Left colon (tissue), 2 donors: ENCODE measurements around the gene STX1B. TPM values are rescaled to one million over a fixed set of nuclear protein-coding genes. Genes with fewer than 3 reads are reported as not detected.

Experiments used
- ATAC-seq: fragments of 200-7000 bp; cut with Tn5 transposase; one replicate; pipeline ENCODE4 v1.9.1; 2020; ENCODE audit warnings: mild to moderate bottlenecking, moderate library complexity
- DNase-seq, 2 donors: peaks; one replicate each; pipeline ENCODE4 v3.0.0-alpha.2; 2020
- intact Hi-C, 2 donors: fragments of 100-400 bp; cut with DNase I in 1 of 2; cut with micrococcal nuclease in 1 of 2; formaldehyde crosslinking; loops; one replicate each; pipeline versions ENCODE4 v1.11.2 to v1.14.0; 2022; cut with DNase I, micrococcal nuclease
- total RNA-seq, 2 donors: library from RNA; stranded (reverse); fragmentation: NEBNext Ultra II Directional; extraction: Animal tissue kit (Norgen Biotek cat#: 25700); gene quantifications; one replicate each; pipeline ENCODE4 v1.2.1, GENCODE V29; 2021
- donor health status: DM: no; HTN: no; CAD: no.
- donor health status: DM: yes; HTN: yes; CAD: no.

STX1B gene
- total RNA-seq, 2 donors from 2014 or later, result 0.75 to 0.79 TPM

DNA sequence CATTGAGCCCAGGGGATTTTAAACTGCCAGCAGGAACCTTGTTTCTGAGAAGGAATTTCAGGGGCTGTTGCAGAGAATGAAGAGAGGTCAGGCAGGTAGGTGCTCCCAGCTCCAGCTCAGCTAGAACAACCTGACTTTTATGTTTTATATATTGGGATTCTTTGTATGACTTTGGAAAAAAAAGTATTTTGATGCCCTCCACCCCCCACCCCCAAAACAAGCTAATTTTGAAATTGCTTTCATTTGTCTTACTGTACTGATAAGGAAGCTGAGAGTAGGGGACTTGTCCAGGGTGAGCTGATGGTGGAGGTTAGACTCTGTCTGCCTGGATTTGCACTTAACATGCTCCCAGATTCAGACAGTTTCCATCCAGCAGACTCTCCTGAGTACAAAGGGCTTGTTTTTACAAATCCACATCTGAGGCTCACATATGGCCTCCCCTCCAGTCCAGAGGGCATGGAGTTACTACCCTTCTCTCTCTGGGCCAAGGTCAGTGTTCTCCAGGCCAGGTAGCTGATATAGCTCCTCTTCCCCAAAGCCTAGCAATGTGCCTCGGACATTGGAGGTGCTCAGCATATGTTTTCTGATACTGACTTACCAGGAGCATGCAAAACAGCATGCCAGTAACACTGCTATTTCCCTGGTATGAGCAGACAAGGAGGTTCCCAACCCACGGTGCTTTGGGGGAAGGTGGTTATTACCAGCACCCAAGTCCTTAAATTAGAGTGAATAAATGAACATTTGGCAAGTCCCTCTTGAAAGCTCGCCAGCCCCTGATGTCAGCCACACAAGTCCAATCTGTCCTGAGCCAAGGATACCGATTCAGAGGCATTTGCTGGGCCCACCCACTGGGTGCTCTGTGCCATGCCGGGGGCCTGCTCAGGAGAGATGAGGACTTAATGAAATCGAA is 11.3 kb downstream of the STX1B start:
- DNase-seq (no peak), ATAC-seq (no peak)
- intact Hi-C loops, result no loop called here

DNA sequence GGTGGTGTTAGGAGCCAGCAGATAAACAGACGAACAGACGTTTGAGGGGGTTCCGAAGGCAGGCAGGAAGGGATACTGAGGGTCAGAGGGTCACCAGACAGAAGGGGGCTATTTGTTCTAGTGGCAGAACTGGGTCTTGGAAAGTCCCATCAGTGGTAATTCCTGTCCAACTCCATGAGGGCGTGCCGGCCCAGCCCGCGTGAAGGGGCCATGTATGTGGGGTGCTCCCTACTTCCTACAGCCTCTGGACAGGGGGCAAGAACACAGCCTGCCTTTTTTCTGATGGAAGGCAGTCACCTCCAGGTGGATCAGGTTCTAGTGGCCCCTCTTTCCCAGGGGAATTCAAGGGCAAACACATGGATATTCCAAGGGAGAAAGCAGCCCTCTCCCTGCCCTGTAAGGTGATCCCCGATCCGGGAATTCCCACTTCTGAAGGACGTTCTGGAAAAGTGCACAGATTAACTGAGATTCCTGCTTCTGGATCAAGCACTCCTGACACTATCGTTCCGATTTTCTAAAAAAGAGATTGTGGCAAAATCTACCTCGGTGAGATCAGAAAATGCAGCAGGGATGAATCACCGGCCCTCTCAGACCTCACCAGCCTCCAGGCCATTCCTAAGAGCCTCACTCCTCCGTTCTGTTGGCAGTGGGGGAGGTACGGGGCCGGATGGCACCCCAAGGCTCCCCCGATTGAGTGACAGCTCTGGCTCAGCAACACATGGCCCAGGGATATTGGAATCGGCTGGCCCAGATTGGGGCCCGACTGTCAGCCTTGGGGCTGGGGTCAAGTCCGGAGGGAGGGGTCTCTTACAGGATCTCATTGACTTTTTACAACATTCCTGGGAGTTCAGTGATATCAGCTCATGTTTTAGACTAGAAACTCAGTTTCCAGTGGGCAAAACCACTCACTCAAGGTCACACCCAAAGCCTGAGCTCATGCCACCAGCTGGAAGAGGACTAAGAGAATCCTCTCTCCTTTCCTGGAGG is 12.4 kb downstream of the STX1B start:
- intact Hi-C loops, result no loop called here
- ATAC-seq, result peak; percentile 8
- DNase-seq, result no peak

DNA sequence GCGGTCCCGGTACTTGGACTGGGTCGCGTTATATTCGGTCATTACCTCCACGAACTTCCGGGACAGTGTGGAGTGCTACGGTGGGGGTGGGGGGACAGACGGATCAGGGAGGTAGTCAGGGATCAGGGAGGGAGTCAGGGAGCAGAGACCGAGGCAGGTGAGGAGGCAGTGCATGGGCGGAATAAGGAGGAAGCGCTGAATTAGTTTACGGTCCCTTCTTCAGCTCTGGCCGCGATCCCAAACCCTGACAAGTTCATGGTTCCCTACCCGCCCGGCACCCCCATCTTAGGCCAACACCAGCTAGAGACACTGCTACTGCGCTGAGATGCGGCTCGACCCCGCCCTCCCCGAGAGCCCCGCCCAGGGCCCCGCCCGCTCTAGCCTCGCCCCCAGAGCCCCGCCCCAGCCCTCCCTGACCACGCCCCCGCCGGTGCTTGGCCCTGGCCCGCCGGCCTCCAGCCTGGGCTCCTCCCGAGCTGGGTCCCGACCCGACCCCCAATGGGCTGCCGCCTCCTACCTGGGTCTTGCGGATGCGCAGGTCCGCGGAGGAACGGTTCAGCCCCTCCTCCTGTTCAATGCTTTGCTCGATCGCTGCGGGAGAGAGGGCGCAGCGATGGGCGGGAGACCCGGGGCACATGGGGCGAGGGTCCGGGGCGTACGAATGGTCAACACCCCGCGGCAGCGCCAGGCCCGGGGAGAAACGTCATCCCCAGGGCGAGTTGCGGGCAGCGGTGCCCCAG is 13.3 kb downstream of the STX1B start:
- DNase-seq (peak; percentile 81 to 89), ATAC-seq (peak; percentile 95)
- intact Hi-C loops, result no loop called here

- intact Hi-C loops, result no loop called here
- peak; percentile 51 for ATAC-seq
- peak; percentile 43 to 47 for DNase-seq
These were observed 14.0 kb downstream of the STX1B start for GRCh38 chr16:30996324-30996984.

GRCh38 chr16:30995927-30996323 is 14.5 kb downstream of the STX1B start:
- intact Hi-C loops, result no loop called here
- ATAC-seq, result no peak

GRCh38 chr16:30992931-30993816 is 17.3 kb downstream of the STX1B start:
- ATAC-seq, result no peak

More at GRCh38 chr16:30995927-30996323, 14.5 kb downstream of the STX1B start:
- no peak for DNase-seq

DNA sequence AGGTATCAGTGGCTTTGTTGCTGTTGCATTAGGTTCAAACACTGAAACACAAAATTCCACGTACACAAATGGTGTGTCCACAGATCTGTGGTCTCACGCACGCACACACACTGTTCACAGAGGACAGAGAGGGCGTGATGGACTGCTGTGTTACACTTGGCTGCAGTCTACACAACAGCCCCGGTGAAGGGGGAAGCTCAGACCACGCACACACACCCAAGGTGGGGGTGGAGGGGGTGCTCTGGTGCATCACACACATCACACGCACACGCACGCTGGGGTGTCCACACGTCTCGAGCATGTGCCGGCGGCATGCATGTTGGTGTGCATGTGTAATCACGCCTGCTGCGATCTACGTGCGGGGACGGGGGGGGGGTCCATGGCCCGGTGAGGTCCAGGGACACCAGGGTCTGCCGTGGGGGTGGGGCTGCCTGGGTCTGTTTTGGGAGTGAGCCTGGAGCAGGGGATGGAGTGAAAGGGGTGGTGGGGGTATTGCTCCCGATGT is 18.1 kb downstream of the STX1B start:
- ATAC-seq (no peak), DNase-seq (no peak)
- intact Hi-C loops, result no loop called here

More at GRCh38 chr16:30992931-30993816, 17.3 kb downstream of the STX1B start:
- intact Hi-C loops, result no loop called here
- DNase-seq, result no peak

GRCh38 chr16:30991052-30991451 is 19.4 kb downstream of the STX1B start:
- no peak for ATAC-seq
- intact Hi-C loops, result no loop called here
- no peak for DNase-seq

DNA sequence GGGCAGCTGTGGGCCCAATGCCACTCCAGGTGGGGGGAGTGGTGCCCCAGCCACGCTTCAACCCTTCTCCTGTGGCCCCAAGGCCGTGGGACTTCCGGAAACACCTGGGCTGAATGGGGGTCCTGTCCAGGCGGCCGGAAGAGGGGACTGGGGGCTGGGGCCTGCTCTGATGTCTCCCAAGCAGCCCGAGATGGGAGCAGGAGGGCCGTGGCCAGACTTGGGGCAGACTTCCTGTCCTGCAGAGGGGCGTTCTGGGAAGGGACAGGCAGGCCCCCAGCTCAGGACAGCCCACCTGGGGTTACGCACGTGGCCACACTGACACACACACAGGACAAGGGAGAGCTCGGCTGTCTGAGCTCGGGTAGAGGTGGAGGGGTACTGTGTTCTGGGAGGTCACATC is 20.3 kb downstream of the STX1B start:
- intact Hi-C loops, result no loop called here
- no peak for DNase-seq
- no peak for ATAC-seq

GRCh38 chr16:30989469-30990047 is 20.9 kb downstream of the STX1B start:
- ATAC-seq, result no peak
- intact Hi-C loops, result loop anchor here in 1 of 2 donors (5.0 to 10.0 kb wide), 2 partner anchors 155 to 453 kb away; partner anchors contain the start of gene ZNF843
- no peak for DNase-seq

GRCh38 chr16:30987581-30988190 is 22.8 kb downstream of the STX1B start:
- DNase-seq (no peak), ATAC-seq (no peak)
- intact Hi-C loops, result loop anchor here in 1 of 2 donors (5.0 to 10.0 kb wide), 2 partner anchors 157 to 455 kb away; partner anchors contain the start of gene ZNF843

GRCh38 chr16:30986129-30986991 is 24.1 kb downstream of the STX1B start:
- ATAC-seq (no peak), DNase-seq (no peak)
- intact Hi-C loops, result loop anchor here in 1 of 2 donors (5.0 to 10.0 kb wide), 2 partner anchors 158 to 456 kb away; partner anchors contain the start of gene ZNF843

GRCh38 chr16:30985401-30986128 is 24.9 kb downstream of the STX1B start:
- ATAC-seq (peak; percentile 93), DNase-seq (peak; percentile 78 to 79)

GRCh38 chr16:30984669-30985400 is 25.6 kb downstream of the STX1B start, which contains the start of gene HSD3B7:
Gene HSD3B7, plus strand, starts transcription at chr16:30985207. Its CDS starts 452 bp downstream, at chr16:30985659.
- peak; percentile 89 for ATAC-seq
- DNase-seq, result peak; percentile 88 to 94
- intact Hi-C loops, result loop anchor here in 1 of 2 donors (5.0 to 10.0 kb wide), 2 partner anchors 160 to 457 kb away; partner anchors contain the start of gene ZNF843

More at GRCh38 chr16:30985401-30986128, 24.9 kb downstream of the STX1B start:
- intact Hi-C loops, result loop anchor here in 1 of 2 donors (5.0 to 10.0 kb wide), 2 partner anchors 159 to 457 kb away; partner anchors contain the start of gene ZNF843
